Subcutaneous abdominal adipose tissue (tissue), 5 donors: ENCODE data around the gene NSUN3.
"Not testable (repeated sequence)": the region's sequence is repeated elsewhere in the genome, so short reads cannot be mapped to it uniquely, and the experiment has no call there.

Experiments used
- H3K27ac ChIP-seq: one replicate; pipeline ENCODE4 v1.7.0; 2013; ENCODE audit warnings: low read depth, mild to moderate bottlenecking, inconsistent platforms, low read length, moderate library complexity
- H3K27me3 ChIP-seq, 5 donors: one replicate each; pipeline ENCODE4 v1.7.0; 2013; ENCODE audit warnings: low read length in 5 of 5, inconsistent platforms in 1 of 5; ENCODE audit not compliant: control insufficient read depth in 5 of 5, insufficient read depth in 4 of 5
- H3K36me3 ChIP-seq, 5 donors: one replicate each; pipeline ENCODE4 v1.7.0; 2013; ENCODE audit warnings: low read length in 5 of 5; ENCODE audit not compliant: control insufficient read depth in 5 of 5, insufficient read depth in 5 of 5
- H3K4me1 ChIP-seq, 5 donors: one replicate each; pipeline ENCODE4 v1.7.0; 2013; ENCODE audit warnings: low read length in 5 of 5, mild to moderate bottlenecking in 3 of 5, moderate library complexity in 1 of 5; ENCODE audit not compliant: control insufficient read depth in 5 of 5, insufficient read depth in 5 of 5
- H3K4me3 ChIP-seq, 5 donors: one replicate each; pipeline ENCODE4 v1.7.0; 2013; ENCODE audit warnings: low read length in 5 of 5, low read depth in 1 of 5
- H3K9ac ChIP-seq, 5 donors: one replicate each; pipeline ENCODE4 v1.7.0; 2013; ENCODE audit warnings: low read length in 5 of 5, mild to moderate bottlenecking in 4 of 5, moderate library complexity in 3 of 5
- H3K9me3 ChIP-seq, 5 donors: one replicate each; pipeline ENCODE4 v1.7.0; 2013; ENCODE audit warnings: low read length in 5 of 5; ENCODE audit not compliant: control insufficient read depth in 5 of 5
- donor health status: healthy.
- donor health status: healthy.
- donor health status: healthy.
- donor health status: healthy.
- donor health status: healthy.

Gene NSUN3

GRCh38 chr3:94089126-94089525 is 26.3 kb downstream of the NSUN3 start:
- Histone ChIP-seq H3K9ac (no peak overlapping the region), H3K27me3 (no peaks in the 10 kb centered on the region), H3K4me3 (no peak overlapping the region), H3K9me3 (no peaks in the 10 kb centered on the region), H3K27ac (no peak overlapping the region), H3K4me1 (peaks cover 0 to 3% (median 0%) of the 10 kb centered on the region in 5 donors), H3K36me3 (peaks cover 6 to 26% (median 21%) of the 10 kb centered on the region in 5 donors)

- H3K9me3 ChIP-seq: no peaks in the 10 kb centered on the region
- H3K36me3 ChIP-seq: peaks cover 14 to 36% (median 29%) of the 10 kb centered on the region in 5 donors
- no peaks in the 10 kb centered on the region for H3K27me3 ChIP-seq
- no peak overlapping the region for H3K4me3 ChIP-seq
- H3K27ac ChIP-seq: no peak overlapping the region
- H3K9ac ChIP-seq: no peak overlapping the region
- peaks cover 0 to 3% (median 0%) of the 10 kb centered on the region in 5 donors for H3K4me1 ChIP-seq
Measured at GRCh38 chr3:94092086-94092485, 29.2 kb downstream of the NSUN3 start.

GRCh38 chr3:94093151-94093550 is 30.3 kb downstream of the NSUN3 start:
- no peak overlapping the region for H3K4me3 ChIP-seq
- no peaks in the 10 kb centered on the region for H3K9me3 ChIP-seq

GRCh38 chr3:94095111-94095510 is 32.2 kb downstream of the NSUN3 start:
- peaks cover 0 to 3% (median 0%) of the 10 kb centered on the region in 5 donors for H3K4me1 ChIP-seq
- no peaks in the 10 kb centered on the region for H3K27me3 ChIP-seq
- H3K9me3 ChIP-seq: no peaks in the 10 kb centered on the region
- no peak overlapping the region for H3K27ac ChIP-seq
- H3K36me3 ChIP-seq: peaks cover 24 to 47% (median 40%) of the 10 kb centered on the region in 5 donors
- H3K9ac ChIP-seq: no peak overlapping the region
- no peak overlapping the region for H3K4me3 ChIP-seq

More at GRCh38 chr3:94093151-94093550, 30.3 kb downstream of the NSUN3 start:
- H3K4me1 ChIP-seq: peaks cover 0 to 3% (median 0%) of the 10 kb centered on the region in 5 donors
- H3K36me3 ChIP-seq: peaks cover 17 to 46% (median 32%) of the 10 kb centered on the region in 5 donors
- no peaks in the 10 kb centered on the region for H3K27me3 ChIP-seq
- H3K9ac ChIP-seq: no peak overlapping the region
- H3K27ac ChIP-seq: no peak overlapping the region

- no peak overlapping the region for H3K4me3 ChIP-seq
- no peak overlapping the region for H3K27ac ChIP-seq
- H3K9ac ChIP-seq: no peak overlapping the region
- peaks cover 26 to 50% (median 34%) of the 10 kb centered on the region in 5 donors for H3K36me3 ChIP-seq
- no peaks in the 10 kb centered on the region for H3K9me3 ChIP-seq
- H3K27me3 ChIP-seq: no peaks in the 10 kb centered on the region
- no peaks in the 10 kb centered on the region for H3K4me1 ChIP-seq
Measured at GRCh38 chr3:94098452-94098851, 35.6 kb downstream of the NSUN3 start.

GRCh38 chr3:94099311-94099710 is 36.5 kb downstream of the NSUN3 start:
- no peak overlapping the region for H3K27ac ChIP-seq
- H3K4me3 ChIP-seq: no peak overlapping the region
- no peaks in the 10 kb centered on the region for H3K9me3 ChIP-seq
- H3K36me3 ChIP-seq: peaks cover 32 to 54% (median 38%) of the 10 kb centered on the region in 5 donors
- no peaks in the 10 kb centered on the region for H3K27me3 ChIP-seq
- no peak overlapping the region for H3K9ac ChIP-seq
- H3K4me1 ChIP-seq: no peaks in the 10 kb centered on the region

- no peaks in the 10 kb centered on the region for H3K27me3 ChIP-seq
- peaks cover 18 to 36% (median 25%) of the 10 kb centered on the region in 5 donors for H3K36me3 ChIP-seq
Measured at GRCh38 chr3:94101860-94102259, 39.0 kb downstream of the NSUN3 start.

GRCh38 chr3:94106268-94106667 is 43.4 kb downstream of the NSUN3 start:
- H3K4me1 ChIP-seq: no peaks in the 10 kb centered on the region
- peaks cover 12 to 31% (median 15%) of the 10 kb centered on the region in 5 donors for H3K36me3 ChIP-seq
- H3K27me3 ChIP-seq: no peaks in the 10 kb centered on the region
- H3K4me3 ChIP-seq: no peak overlapping the region
- H3K9me3 ChIP-seq: no peaks in the 10 kb centered on the region
- no peak overlapping the region for H3K27ac ChIP-seq
- no peak overlapping the region for H3K9ac ChIP-seq

More at GRCh38 chr3:94101860-94102259, 39.0 kb downstream of the NSUN3 start:
- Histone ChIP-seq H3K27ac (no peak overlapping the region), H3K9me3 (no peaks in the 10 kb centered on the region), H3K4me3 (no peak overlapping the region), H3K4me1 (no peaks in the 10 kb centered on the region), H3K9ac (no peak overlapping the region)

GRCh38 chr3:94110232-94110631 is 47.4 kb downstream of the NSUN3 start:
- H3K9me3 ChIP-seq, H3K27ac ChIP-seq, H3K27me3 ChIP-seq, H3K9ac ChIP-seq, H3K4me1 ChIP-seq, H3K4me3 ChIP-seq: not testable (repeated sequence)
- H3K36me3 ChIP-seq: peaks cover 10 to 32% (median 14%) of the 10 kb centered on the region in 5 donors

GRCh38 chr3:94110854-94111253 is 48.0 kb downstream of the NSUN3 start:
- no peak overlapping the region for H3K27ac ChIP-seq
- H3K27me3 ChIP-seq: no peaks in the 10 kb centered on the region
- H3K4me1 ChIP-seq: no peaks in the 10 kb centered on the region
- H3K9me3 ChIP-seq: no peaks in the 10 kb centered on the region
- H3K9ac ChIP-seq: no peak overlapping the region
- H3K36me3 ChIP-seq: peaks cover 10 to 32% (median 14%) of the 10 kb centered on the region in 5 donors
- H3K4me3 ChIP-seq: no peak overlapping the region
